Right lobe of liver (tissue), 6 donors: ENCODE measurements around the gene TESPA1. TPM values are rescaled to one million over a fixed set of nuclear protein-coding genes. Genes with fewer than 3 reads are reported as not detected.
"Not testable (repeated sequence)": the region's sequence is repeated elsewhere in the genome, so short reads cannot be mapped to it uniquely, and the experiment has no call there.

Source experiments
- ATAC-seq, 4 donors: fragments of 200-7000 bp; cut with Tn5 transposase; one replicate each; pipeline ENCODE4 v1.9.1; 2020; ENCODE audit warnings: mild to moderate bottlenecking in 4 of 4, moderate library complexity in 4 of 4
- DNase-seq, 3 donors: peaks; one replicate each; pipeline ENCODE4 v3.0.0-alpha.2; 2020
- H3K27ac ChIP-seq, 3 donors: fragments of 200-600 bp; one replicate each; pipeline ENCODE4 v1.8.0; 2022
- H3K27me3 ChIP-seq, 2 donors: fragments of 200-600 bp; one replicate each; pipeline ENCODE4 v1.8.0; 2022
- H3K36me3 ChIP-seq, 4 donors: fragments of 200-600 bp; sonication (generic) in 1 of 4; one replicate each; pipeline versions ENCODE4 v1.5.1 to v1.8.0; 2017 to 2022; ENCODE audit warnings: control low read depth in 1 of 4
- H3K4me1 ChIP-seq, 4 donors: fragments of 200-600 bp; sonication (generic) in 1 of 4; one replicate each; pipeline versions ENCODE4 v1.5.1 to v1.8.0; 2017 to 2022; ENCODE audit warnings: control low read depth in 1 of 4
- H3K4me3 ChIP-seq, 3 donors: fragments of 200-600 bp; one replicate each; pipeline ENCODE4 v1.8.0; 2022
- H3K9me3 ChIP-seq, 4 donors: fragments of 200-600 bp; sonication (generic) in 1 of 4; one replicate each; pipeline versions ENCODE4 v1.5.1 to v1.8.0; 2017 to 2022; ENCODE audit warnings: control low read depth in 1 of 4
- POLR2A ChIP-seq: fragments of 450-650 bp; IDR thresholded peaks from one replicate; pipeline ENCODE4 v1.6.1; 2017; ENCODE audit warnings: antibody characterized with exemption, mild to moderate bottlenecking
- WGBS: methylation state at CpG from one replicate; pipeline ENCODE4 v1.1.6; 2018; ENCODE audit warnings: low coverage, low lambda C conversion rate; ENCODE audit not compliant: insufficient coverage; ENCODE audit errors: missing lambda C conversion rate; 5-methylcytosine and 5-hydroxymethylcytosine counted together
- intact Hi-C, 2 donors: fragments of 100-400 bp; cut with DNase I; formaldehyde crosslinking; loops; one replicate each; pipeline versions ENCODE4 v1.11.2 to v1.14.1; 2022
- total RNA-seq, 6 experiments: library from RNA; depleted of rRNA in 2 of 6; stranded (reverse); fragments of >200 nt in 2 of 6; fragmentation: NEBNext Ultra II Directional in 3 of 6; extraction: Animal tissue kit (Norgen Biotek cat#: 25700) in 3 of 6; gene quantifications; one replicate each; pipeline versions ENCODE4 v1.1.0 to v1.2.4, GENCODE V29; 2016 to 2023
- TF ChIP-seq, protein P1 (sequence below), 4 donors: fragments of 200-600 bp in 3 of 4; fragments of 450-650 bp in 1 of 4; IDR thresholded peaks; one replicate each; pipeline versions ENCODE4 v1.5.1 to v1.8.0; 2016 to 2022; ENCODE audit warnings: antibody characterized with exemption in 4 of 4, mild to moderate bottlenecking in 2 of 4
- donor health status: DM: no; HTN: yes; CAD: no.
- donor health status: DM: no; HTN: no; CAD: no.
- donor health status: DM: no; HTN: no; CAD: no.
- donor health status: DM: no; HTN: yes; CAD: no.
- donor health status: DM: no; HTN: yes; CAD: no.

Gene TESPA1
- total RNA-seq, 6 experiments from 2014 or later = 0.09 to 1.2 (median 0.37) TPM; not detected in 1

DNA sequence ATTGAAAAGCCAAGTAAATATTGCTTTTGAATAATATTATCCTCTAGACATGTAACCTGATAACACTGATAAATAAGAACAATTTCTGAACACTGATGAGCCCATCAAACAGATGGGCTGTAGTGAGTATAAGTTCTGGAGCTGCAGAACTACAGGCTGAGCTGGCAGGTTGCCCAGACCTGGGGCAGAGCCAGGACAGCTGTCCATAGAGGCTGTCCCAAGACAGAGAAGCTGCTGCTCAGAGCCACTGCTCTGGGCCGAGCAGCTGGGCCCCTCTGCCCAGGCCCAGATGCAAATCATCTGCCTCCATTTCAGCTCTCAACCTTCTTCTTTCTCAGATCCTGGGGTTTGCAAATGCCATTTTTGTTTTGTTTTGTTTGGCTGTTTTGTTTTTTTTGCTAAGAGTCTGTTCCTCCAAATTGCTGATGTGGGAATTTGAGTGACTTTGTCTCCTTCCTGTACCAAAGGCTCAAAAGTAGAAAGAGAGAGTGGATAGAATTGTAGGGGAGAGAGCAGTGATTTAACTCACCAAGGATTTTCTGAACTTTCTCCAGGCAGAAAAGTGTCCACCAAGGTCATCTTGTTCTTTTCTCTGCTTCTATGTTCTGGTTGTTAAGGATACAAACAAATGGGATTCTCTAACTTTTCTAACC, 4.0 kb upstream of the TESPA1 start:
- 25% methylated on average over 1 of the region's 1 CpG for WGBS
- peak; percentile 83 to 87 (median 84) for DNase-seq

DNA sequence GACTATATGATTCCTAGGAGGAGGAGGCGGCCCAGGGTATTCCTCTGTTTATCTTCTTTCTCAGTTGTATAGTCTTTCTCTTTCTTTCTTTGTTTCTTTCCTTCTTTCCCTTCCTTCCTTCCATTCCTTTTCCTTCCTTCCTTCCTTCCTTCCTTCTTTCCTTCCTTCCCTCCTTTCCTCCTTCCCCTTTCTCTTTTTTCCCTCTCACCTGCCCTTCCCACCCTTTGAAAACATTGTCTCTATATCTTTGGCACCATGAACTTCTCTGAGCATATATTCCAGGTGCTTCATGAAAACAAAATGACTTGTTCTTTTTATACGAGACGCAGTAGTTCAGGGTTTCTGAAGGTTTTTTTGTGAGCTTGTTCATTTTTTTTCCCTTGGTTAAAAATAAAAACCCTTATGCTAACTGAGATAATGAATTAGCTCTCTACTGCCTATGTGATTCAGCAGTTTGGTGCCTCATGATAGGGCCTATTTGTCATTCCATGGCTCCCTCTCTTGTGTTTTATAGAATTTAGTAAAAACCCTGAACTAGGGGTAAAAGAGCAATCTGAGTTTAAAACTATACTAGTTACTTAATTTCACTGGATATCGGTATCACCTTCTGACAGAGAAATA, 3.2 kb upstream of the TESPA1 start:
- 57% methylated on average over 4 of the region's 4 CpGs for WGBS
- H3K27ac ChIP-seq = no peak overlapping the region
- no peak for TF ChIP-seq POLR2A
- TF ChIP-seq, protein P1, sequence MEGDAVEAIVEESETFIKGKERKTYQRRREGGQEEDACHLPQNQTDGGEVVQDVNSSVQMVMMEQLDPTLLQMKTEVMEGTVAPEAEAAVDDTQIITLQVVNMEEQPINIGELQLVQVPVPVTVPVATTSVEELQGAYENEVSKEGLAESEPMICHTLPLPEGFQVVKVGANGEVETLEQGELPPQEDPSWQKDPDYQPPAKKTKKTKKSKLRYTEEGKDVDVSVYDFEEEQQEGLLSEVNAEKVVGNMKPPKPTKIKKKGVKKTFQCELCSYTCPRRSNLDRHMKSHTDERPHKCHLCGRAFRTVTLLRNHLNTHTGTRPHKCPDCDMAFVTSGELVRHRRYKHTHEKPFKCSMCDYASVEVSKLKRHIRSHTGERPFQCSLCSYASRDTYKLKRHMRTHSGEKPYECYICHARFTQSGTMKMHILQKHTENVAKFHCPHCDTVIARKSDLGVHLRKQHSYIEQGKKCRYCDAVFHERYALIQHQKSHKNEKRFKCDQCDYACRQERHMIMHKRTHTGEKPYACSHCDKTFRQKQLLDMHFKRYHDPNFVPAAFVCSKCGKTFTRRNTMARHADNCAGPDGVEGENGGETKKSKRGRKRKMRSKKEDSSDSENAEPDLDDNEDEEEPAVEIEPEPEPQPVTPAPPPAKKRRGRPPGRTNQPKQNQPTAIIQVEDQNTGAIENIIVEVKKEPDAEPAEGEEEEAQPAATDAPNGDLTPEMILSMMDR (IDR thresholded peaks at IDR 0.05) = no peak
- no peaks in the 10 kb centered on the region for H3K9me3 ChIP-seq
- no peaks in the 10 kb centered on the region for H3K4me1 ChIP-seq
- no peak overlapping the region for H3K4me3 ChIP-seq
- no peaks in the 10 kb centered on the region for H3K36me3 ChIP-seq
- intact Hi-C loops = no loop called here
- DNase-seq = no peak
- no peak for ATAC-seq
- H3K27me3 ChIP-seq = no peaks in the 10 kb centered on the region

More for the DNA sequence above, 4.0 kb upstream of the TESPA1 start:
- Histone ChIP-seq H3K27me3 (no peaks in the 10 kb centered on the region), H3K36me3 (no peaks in the 10 kb centered on the region), H3K4me3 (no peak overlapping the region), H3K27ac (no peak overlapping the region), H3K4me1 (no peaks in the 10 kb centered on the region), H3K9me3 (no peaks in the 10 kb centered on the region)
- TF ChIP-seq, protein P1 (IDR thresholded peaks at IDR 0.05) = no peak
- no peak for TF ChIP-seq POLR2A
- ATAC-seq = peak; percentile 68 to 78 (median 72)
- intact Hi-C loops = no loop called here

DNA sequence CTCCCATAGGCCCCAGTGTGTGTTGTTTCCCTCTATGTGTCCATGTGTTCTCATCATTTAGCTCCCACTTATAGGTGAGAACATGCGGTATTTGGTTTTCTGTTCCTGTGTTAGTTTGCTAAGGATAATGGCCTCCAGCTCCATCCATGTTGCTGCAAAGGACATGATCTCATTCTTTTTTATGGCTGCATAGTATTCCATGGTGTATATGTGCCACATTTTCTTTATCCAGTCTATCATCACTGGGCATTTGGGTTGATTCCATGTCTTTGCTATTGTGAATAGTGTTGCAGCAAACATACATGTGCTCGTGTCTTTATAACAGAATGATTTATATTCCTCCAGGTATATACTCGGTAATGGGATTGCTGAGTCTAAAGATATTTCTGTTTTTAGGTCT, 2.2 kb upstream of the TESPA1 start:
- DNase-seq, H3K36me3 ChIP-seq, H3K4me3 ChIP-seq, H3K27ac ChIP-seq, H3K4me1 ChIP-seq, intact Hi-C loops, H3K27me3 ChIP-seq, ATAC-seq, H3K9me3 ChIP-seq: not testable (repeated sequence)
- 70% methylated on average over 3 of the region's 3 CpGs for WGBS

DNA sequence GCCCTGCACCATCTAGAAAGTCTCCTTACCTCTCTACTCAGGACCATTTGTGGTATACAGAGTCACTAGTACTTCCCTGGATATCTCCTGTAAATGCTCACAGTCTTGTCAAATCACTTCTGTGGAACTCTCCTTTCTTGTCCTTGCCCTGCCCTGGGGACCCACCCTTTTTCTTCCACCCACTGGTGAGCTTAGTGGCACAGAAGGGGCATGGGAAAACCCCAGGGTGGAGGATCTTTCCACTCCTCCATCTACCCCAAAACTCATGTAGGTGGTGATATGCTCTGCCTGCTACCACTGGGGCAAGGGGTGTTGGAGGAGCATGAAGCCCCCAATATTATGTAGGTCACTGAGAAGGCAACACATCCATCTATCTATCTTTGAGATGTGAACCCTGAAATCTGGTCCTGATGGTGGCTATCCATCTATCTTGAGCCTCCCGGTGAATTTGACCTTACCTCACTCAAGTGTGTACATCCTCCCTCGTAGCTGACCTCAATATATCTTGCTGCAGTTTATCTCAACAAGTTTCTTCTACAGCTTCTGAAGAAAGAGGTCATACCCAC, 943 bp downstream of the TESPA1 start:
- no peak for ATAC-seq
- H3K4me3 ChIP-seq = no peak overlapping the region
- H3K27ac ChIP-seq = no peak overlapping the region

More for the DNA sequence above, 943 bp downstream of the TESPA1 start:
- 43% methylated on average over 2 of the region's 2 CpGs for WGBS
- intact Hi-C loops = no loop called here
- no peaks in the 10 kb centered on the region for H3K4me1 ChIP-seq
- H3K36me3 ChIP-seq = no peaks in the 10 kb centered on the region
- TF ChIP-seq, protein P1 (IDR thresholded peaks at IDR 0.05) = no peak
- no peak for TF ChIP-seq POLR2A
- H3K9me3 ChIP-seq = no peaks in the 10 kb centered on the region
- DNase-seq = no peak
- no peaks in the 10 kb centered on the region for H3K27me3 ChIP-seq
